Measurements from ENCODE around the gene FADD.
"Not testable (repeated sequence)": the region's sequence is repeated elsewhere in the genome, so short reads cannot be mapped to it uniquely, and the experiment has no call there.

FADD gene

DNA sequence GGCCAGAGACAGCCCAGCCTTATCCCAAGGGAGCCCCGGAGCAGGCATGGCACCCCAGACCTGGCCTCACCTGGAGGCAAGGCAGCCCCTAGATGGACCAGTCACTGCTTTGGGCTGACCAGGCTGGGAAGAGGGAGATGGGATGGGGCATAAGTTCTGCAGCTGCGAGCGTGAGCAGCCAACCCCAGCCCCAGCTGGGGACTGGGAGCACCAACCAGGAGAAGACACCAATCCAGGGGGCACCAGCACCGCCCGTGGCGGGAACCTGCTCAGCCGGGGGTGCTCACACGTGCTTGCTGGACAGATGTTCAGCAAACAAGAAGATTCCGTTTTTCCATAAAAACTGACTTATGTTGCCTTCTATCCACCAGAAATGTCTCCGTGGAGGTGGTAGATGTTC, 16.2 kb upstream of the FADD start:
- Mint-ChIP-seq H3K27ac (no peak overlapping the region), H3K36me3 (ENCODE audit: low read depth) (no peaks in the 10 kb centered on the region), H3K9me3 (no peaks in the 10 kb centered on the region), H3K27me3 (ENCODE audit: low read depth) (no peaks in the 10 kb centered on the region), H3K4me1 (ENCODE audit: low read depth) (peaks cover 2% of the 10 kb centered on the region), H3K4me3 (no peak overlapping the region)
- DNase-seq (ENCODE audit: low spot score), result no peak

DNA sequence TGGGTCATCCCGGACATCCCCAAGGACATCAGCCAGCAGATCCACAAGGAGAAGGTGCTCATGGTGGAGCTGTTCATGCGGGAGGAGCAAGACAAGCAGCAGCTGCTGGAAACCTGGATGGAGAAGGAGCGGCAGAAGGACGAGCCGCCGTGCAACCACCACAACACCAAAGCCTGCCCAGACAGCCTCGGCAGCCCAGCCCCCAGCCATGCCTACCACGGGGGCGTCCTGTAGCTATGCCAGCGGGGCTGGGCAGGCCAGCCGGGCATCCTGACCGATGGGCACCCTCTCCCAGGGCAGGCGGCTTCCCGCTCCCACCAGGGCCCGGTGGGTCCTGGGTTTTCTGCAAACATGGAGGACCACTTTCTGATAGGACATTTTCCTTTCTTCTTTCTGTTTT, 15.3 kb upstream of the FADD start:
- Mint-ChIP-seq H3K27me3 (ENCODE audit: low read depth) (no peaks in the 10 kb centered on the region), H3K27ac (no peak overlapping the region), H3K9me3 (no peaks in the 10 kb centered on the region)

DNA sequence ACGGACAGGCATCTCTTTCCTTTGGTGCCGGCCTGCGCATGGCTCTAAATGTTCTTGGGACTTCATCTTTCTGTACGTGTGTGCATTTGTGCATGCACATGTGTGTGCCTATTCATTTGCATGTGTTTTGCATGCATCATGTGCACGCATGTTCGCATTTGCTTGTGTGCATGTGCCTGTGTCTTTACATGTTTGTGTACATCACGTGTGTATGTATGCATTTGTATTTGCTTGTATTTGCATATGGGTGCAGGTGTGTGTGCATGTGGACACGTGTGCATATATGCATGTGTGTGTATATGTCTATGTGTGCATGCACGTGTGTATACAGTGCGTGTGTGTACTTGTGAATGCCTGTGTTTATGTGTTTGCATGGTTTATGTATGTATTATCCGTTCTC, 13.5 kb upstream of the FADD start:
- no peak for DNase-seq (ENCODE audit: low spot score)
- Mint-ChIP-seq H3K36me3 (ENCODE audit: low read depth) (no peaks in the 10 kb centered on the region), H3K27me3 (ENCODE audit: low read depth) (no peaks in the 10 kb centered on the region)

More for the DNA sequence above, 15.3 kb upstream of the FADD start:
- Mint-ChIP-seq H3K4me3 (no peak overlapping the region), H3K36me3 (ENCODE audit: low read depth) (no peaks in the 10 kb centered on the region), H3K4me1 (ENCODE audit: low read depth) (peaks cover 2% of the 10 kb centered on the region)
- no peak for DNase-seq (ENCODE audit: low spot score)

DNA sequence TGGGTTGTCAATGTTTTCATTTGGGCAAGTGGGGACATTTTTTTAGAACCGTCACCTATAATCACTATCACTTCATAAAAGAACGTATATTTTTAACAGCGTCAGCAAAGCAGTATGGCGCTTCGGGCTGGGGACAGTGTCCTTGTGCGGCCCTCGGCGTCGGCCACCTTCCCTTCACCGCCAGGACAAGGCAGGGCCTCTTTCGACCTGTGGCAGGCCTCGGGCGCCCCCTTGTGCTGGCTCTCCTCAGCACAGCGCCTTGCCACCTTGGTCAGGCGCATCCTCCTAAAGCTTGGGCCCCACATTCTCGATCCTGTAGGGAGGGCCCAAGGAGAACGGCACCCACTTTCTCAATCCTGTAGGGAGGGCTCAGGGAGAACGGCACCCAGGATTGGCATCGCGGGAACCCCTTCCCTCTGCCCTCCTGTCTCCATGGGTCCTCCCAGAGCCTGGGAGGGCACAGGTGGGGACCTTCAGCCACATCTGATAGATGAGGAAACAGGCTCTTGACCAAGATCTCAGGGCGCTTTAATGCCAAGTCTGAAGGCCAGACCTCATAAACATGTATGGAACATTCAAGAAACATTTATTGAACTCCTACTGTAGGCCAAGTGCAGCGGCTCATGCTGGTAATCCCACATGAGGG, 11.5 kb upstream of the FADD start:
- no peaks in the 10 kb centered on the region for H3K9me3 Mint-ChIP-seq
- DNase-seq (ENCODE audit: low spot score), result peak; percentile 54

More for the DNA sequence above, 13.5 kb upstream of the FADD start:
- H3K27ac Mint-ChIP-seq, result no peak overlapping the region
- no peaks in the 10 kb centered on the region for H3K9me3 Mint-ChIP-seq
- H3K4me3 Mint-ChIP-seq, result no peak overlapping the region
- peaks cover 2% of the 10 kb centered on the region for H3K4me1 Mint-ChIP-seq (ENCODE audit: low read depth)

DNA sequence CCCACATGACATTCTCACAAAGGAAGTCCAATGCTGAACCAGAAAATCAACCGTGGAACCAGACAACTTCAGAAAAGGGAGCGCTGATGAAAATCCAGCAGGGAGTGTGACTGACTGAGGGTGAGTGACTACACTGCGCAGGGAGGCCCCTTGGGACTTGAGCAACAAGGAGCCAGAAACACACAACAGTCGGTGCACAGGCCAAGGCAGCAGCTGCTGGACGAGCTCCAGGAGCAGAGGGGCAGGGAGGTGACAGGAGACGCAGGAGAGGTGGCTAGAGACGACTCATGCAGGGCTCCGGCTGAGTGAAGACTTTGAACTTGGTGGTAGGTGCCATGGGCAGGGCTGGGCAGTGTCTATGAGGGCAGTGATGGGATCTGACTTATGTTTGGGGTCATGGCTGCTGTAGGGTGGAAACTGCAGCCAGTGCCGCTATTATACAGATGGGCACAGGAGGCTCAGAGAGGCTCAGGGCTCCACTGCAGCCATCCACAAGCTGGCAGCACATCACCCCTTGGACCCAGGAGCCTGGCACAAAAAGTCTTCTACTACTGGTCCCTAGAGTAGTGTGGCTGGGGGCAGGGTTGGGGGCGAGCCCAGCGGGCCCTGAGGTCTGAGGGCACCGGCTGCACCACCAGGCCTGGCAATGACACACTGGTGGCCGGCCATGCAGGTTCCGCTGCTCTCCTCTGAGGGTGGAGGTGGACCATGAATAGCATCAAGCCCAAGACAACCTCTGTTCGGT, 10.3 kb upstream of the FADD start:
- Mint-ChIP-seq H3K27me3 (ENCODE audit: low read depth) (peaks cover 2% of the 10 kb centered on the region), H3K36me3 (ENCODE audit: low read depth) (no peaks in the 10 kb centered on the region), H3K27ac (no peak overlapping the region), H3K4me3 (no peak overlapping the region), H3K9me3 (no peaks in the 10 kb centered on the region), H3K4me1 (ENCODE audit: low read depth) (peaks cover 4% of the 10 kb centered on the region)
- DNase-seq (ENCODE audit: low spot score), result no peak

More for the DNA sequence above, 11.5 kb upstream of the FADD start:
- peaks cover 2% of the 10 kb centered on the region for H3K27me3 Mint-ChIP-seq (ENCODE audit: low read depth)
- no peak overlapping the region for H3K27ac Mint-ChIP-seq
- H3K4me3 Mint-ChIP-seq, result no peak overlapping the region
- H3K4me1 Mint-ChIP-seq (ENCODE audit: low read depth), result peaks cover 4% of the 10 kb centered on the region
- no peaks in the 10 kb centered on the region for H3K36me3 Mint-ChIP-seq (ENCODE audit: low read depth)

DNA sequence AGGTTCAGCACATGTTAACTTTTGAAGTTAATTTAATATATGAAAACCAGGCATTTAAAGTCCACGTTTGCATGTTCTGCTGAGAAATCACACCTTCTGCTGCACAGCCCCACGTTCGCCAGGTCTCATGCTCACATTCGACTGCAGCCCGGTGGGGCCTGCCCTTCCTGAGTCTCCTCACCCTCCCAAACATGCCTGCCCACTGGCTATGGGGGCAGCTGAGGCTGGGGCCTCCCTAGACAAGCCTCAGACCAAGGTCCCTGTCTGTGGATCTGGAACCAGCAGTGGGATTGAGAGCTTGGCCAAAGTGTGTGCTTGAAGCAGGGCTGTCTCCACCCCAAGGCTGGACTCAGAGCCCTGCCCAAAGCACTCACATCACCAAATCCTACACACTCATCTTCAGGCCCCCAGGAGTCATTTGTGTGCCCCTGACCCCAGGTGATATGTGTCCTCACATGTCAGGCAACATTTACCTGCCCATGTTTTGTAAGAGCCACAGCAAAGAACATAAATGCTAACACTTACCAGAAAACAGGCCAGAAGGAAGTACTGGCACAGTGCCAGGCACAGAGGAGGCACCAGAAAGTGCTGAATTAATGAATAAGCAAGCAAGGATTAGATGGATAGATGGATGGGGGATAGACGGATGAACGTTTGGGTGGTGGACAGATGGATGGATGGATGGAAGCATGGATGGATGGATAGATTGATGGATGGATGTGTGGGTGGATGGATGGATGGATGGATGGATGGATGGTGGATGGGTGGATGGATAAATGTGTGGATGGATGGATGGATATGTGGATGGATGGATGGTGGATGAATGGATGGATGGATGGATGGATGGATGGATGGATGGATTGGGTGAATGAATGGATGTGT, 9.4 kb upstream of the FADD start:
- Mint-ChIP-seq H3K36me3 (ENCODE audit: low read depth) (no peaks in the 10 kb centered on the region), H3K4me3 (no peak overlapping the region), H3K27me3 (ENCODE audit: low read depth) (peaks cover 2% of the 10 kb centered on the region), H3K4me1 (ENCODE audit: low read depth) (peaks cover 4% of the 10 kb centered on the region), H3K27ac (no peak overlapping the region), H3K9me3 (no peaks in the 10 kb centered on the region)
- no peak for DNase-seq (ENCODE audit: low spot score)

DNA sequence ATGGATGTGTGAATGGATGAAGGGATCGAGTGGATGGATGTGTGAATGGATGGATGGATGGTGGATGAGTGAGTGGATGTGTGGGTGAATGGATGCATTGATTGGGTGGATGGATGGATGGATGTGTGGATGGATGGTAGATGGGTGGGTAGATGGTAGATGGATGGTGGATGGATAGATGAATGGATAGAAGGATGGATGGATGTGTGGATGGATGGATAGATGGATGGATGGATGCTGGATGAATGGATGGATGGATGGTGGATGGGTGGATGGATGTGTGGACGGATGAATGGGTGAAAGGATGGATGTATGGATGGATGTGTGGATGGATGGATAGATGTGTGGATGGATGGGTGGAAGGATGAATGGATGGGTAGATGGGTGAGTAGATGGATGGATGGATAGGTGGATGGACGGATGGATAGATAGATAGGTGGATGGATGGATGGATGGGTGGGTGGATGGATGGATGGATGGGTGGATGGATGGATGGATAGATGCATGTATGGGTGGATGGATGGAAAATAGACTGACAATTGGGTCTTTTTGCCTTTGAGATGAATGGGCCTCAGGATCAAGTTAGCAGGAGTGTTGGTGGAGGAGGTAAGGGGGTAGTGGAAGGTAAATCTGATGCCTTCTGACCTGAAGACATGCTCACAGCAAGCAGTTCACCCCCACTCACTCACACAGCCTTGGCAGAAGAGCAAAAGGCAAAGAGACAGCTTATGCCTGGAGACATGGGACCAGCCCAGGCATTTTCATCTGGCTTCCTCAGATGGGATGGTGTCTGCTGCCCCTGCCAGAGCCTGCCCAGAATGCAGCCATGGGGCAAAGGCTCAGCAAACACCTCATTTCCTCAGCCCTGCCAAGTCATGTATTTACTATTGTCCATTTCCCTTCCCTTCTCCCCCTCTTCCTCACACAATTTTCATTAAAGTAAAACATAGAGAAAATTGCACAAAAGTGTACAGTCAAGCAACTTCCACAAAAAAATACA, 8.0 kb upstream of the FADD start:
- no peak overlapping the region for H3K27ac Mint-ChIP-seq
- peaks cover 4% of the 10 kb centered on the region for H3K4me1 Mint-ChIP-seq (ENCODE audit: low read depth)
- H3K9me3 Mint-ChIP-seq, result no peaks in the 10 kb centered on the region
- H3K27me3 Mint-ChIP-seq (ENCODE audit: low read depth), result peaks cover 6% of the 10 kb centered on the region
- no peak overlapping the region for H3K4me3 Mint-ChIP-seq
- no peak for DNase-seq (ENCODE audit: low spot score)
- no peaks in the 10 kb centered on the region for H3K36me3 Mint-ChIP-seq (ENCODE audit: low read depth)

DNA sequence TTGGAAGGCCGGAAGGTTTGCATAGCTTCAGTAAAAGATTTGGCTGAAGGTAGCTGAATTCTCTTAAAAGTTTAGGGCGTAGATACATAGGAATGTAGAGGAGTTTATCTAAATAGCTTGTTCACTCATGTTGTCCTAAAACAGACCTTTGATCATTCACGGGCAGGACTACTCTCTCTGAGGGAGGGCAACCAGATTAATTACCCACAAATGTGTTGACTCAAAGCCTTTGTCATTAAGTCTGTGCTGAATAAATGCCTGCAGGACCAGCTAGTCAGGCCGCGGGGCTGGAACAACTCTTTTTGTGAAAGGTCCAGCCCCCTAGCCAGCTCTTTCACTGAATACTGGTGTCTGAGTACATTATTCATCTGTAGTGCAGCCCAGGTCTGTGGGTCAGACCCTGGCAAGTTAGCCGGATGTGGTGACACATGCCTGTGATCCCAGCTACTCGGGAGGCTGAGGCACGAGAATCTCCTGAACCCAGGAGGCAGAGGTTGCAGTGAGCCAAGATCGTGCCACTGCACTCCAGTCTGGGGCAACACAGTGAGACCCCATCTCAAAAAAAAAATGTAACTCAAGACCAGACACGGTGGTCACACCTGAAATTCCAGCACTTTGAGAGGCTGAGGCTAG, 2.8 kb upstream of the FADD start:
- no peak for DNase-seq (ENCODE audit: low spot score)
- Mint-ChIP-seq H3K4me1 (ENCODE audit: low read depth) (peaks cover 22% of the 10 kb centered on the region), H3K27ac (no peak overlapping the region), H3K27me3 (ENCODE audit: low read depth) (peaks cover 8% of the 10 kb centered on the region), H3K36me3 (ENCODE audit: low read depth) (peaks cover 15% of the 10 kb centered on the region), H3K9me3 (no peaks in the 10 kb centered on the region), H3K4me3 (no peak overlapping the region)

DNA sequence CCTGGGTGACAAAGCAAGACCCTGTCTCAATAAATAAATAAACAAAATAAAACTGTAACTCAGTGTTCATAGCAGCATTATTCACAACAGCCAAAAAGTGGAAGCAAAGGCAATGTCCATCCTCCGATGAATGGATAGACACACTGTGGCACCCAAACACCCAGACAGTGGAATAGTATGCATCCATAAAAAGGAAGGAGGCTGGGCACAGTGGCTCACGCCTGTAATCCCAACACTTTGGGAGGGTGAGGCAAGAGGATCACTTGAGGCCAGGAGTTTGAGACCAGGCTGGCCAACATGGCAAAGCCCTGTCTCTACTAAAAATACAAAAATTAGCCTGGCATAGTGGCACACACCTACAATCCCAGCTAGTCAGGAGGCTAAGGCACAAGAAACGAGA, 2.0 kb upstream of the FADD start:
- H3K9me3 Mint-ChIP-seq; H3K27me3 Mint-ChIP-seq (ENCODE audit: low read depth); DNase-seq (ENCODE audit: low spot score); H3K4me3 Mint-ChIP-seq; H3K27ac Mint-ChIP-seq: not testable (repeated sequence)
- Mint-ChIP-seq H3K36me3 (ENCODE audit: low read depth) (peaks cover 22% of the 10 kb centered on the region), H3K4me1 (ENCODE audit: low read depth) (peaks cover 29% of the 10 kb centered on the region)

DNA sequence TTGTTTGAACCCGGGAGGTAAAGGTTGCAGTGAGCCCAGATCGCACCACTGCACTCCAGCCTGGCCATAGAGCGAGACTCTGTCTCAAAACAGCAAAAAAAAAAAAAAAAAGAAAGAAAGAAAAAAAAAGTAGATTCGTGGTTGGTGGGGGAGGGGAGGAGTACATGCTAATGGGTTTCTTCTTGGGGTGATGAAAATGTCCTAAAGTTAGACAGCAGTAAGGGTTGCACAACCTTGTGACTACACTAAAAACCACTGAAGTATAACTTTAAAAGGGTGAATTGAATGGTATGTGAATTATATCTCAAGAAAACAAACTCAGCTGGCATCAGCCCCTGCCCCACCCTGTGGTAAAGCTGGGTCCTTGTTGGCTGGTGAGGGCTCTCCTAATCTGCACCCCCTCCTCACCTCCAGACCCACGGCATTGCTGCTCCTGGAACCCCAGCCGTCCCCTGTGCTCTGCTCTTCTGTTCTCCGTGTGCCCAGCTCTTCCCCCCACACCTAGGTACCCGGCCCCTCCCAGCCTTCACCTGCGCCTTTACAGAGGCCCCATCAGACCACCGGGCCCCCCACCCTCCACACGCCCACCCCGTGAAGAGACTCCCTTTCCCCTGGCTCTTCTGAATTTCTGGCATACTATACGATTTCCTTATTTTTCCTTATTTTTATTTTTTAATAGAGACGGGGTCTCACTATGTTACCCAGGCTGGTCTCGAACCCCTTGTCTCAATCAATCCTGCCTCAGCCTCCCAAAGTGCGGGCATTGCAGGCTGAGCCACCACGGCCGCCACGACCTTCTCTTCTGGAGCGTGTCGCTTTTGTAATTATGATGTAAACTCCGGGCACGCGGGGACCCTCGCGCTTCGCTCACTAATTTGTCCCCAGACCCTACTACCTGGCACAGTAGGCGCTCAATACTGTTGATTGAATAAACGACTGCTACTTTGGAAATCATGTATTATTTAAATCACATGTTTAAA, 924 bp upstream of the FADD start:
- Mint-ChIP-seq H3K4me3 (peak overlapping the region; percentile 97), H3K27ac (peak overlapping the region; percentile 87), H3K27me3 (ENCODE audit: low read depth) (peaks cover 6% of the 10 kb centered on the region), H3K4me1 (ENCODE audit: low read depth) (peaks cover 30% of the 10 kb centered on the region), H3K36me3 (ENCODE audit: low read depth) (peaks cover 32% of the 10 kb centered on the region), H3K9me3 (no peaks in the 10 kb centered on the region)
- DNase-seq (ENCODE audit: low spot score), result no peak

DNA sequence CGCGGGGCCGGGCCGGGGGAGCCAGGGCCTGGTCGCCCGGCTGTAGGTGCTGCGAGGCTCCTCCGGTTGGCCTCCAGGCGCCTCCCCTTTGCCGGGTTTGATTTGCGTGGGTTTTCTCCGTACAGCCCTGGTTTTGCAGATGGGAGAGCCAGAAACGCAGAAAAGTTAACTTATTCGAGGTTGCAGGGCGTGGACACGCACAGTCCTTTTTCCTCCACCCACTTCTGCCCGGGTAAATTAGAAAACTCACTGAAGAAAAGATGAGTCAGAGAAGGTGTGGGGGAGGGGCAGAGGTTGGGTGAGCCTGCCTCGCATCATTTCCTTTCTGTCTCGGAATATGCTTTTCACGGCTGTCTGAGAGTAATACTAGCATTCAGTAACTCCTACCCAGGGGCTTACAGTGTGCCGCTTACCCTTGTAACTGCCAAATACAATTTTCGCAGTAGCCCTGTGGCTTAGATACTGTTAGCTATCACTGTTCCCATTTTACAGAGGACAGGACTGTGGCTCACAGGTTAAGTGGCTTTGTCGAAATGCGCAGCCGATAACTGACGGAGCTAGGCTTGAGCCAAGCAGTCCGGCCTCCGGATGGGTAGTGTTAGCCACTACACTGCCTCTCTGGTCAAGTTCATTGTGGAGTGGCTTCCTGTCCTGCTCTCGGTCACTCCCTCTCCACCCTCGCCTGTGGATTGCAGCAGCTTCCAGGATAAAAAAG, 812 bp downstream of the FADD start:
- H3K9me3 Mint-ChIP-seq, result no peaks in the 10 kb centered on the region
- H3K36me3 Mint-ChIP-seq (ENCODE audit: low read depth), result peaks cover 46% of the 10 kb centered on the region
- H3K27ac Mint-ChIP-seq, result peak overlapping the region; percentile 97
- H3K4me1 Mint-ChIP-seq (ENCODE audit: low read depth), result peaks cover 34% of the 10 kb centered on the region
- H3K4me3 Mint-ChIP-seq, result peak overlapping the region; percentile 97
- peak; percentile 89 for DNase-seq (ENCODE audit: low spot score)
- peaks cover 4% of the 10 kb centered on the region for H3K27me3 Mint-ChIP-seq (ENCODE audit: low read depth)

DNA sequence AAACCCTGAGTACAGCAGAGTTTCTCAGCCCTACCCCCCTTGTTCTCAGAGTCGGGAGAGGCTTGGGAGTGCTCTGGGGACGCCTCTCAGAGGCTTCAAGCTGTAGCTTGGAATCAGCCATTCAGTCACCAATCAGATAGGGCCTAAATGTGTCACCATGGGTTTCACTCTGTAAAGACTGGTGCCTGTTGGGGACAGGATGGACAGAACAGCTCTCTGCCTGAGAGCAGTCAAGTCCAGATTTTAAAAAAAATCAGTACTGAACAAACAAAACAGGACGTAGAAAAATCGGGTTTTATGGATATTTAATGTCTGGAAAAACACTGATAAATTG, 1.3 kb downstream of the FADD start:
- Mint-ChIP-seq H3K27me3 (ENCODE audit: low read depth) (peaks cover 4% of the 10 kb centered on the region), H3K36me3 (ENCODE audit: low read depth) (peaks cover 51% of the 10 kb centered on the region), H3K27ac (peak overlapping the region; percentile 97), H3K4me3 (peak overlapping the region; percentile 97), H3K9me3 (no peaks in the 10 kb centered on the region), H3K4me1 (ENCODE audit: low read depth) (peaks cover 34% of the 10 kb centered on the region)
- no peak for DNase-seq (ENCODE audit: low spot score)
